ENCODE results near the gene DYRK1A. TPM values are rescaled to one million over a fixed set of nuclear protein-coding genes. Genes with fewer than 3 reads are reported as not detected.

DYRK1A gene
- total and polyA plus RNA-seq, 10 of the 15 experiments (the other 5 are each of a cell fraction or from before 2014, with no cell fraction given), result 2.4 to 68.6 (median 30.7) TPM

- ChIA-PET CTCF (interaction anchor here (0.5 to 1.8 kb wide), 3 partner anchors 7 to 520 kb away, joined by 3 to 4 read pairs (median 4); no protein-coding TSS in a partner anchor), POLR2A (no interaction called here), SMC1A (ENCODE audit: uncharacterized antibody, unreplicated experiment) (interaction anchor here (1.4 kb wide), 2 partner anchors 8 to 12 kb away, joined by 3 to 4 read pairs; no protein-coding TSS in a partner anchor), RAD21 (ENCODE audit: unreplicated experiment) (no interaction called here)
- no peak overlapping the region for H3K4me3 ChIP-seq
- WGBS (ENCODE audit: insufficient coverage, insufficient replicate concordance, low lambda C conversion rate, missing lambda C conversion rate), result 97% methylated on average over 3 of the region's 3 CpGs
- H3K9me3 ChIP-seq (replicated peaks; ENCODE audit: control insufficient read depth, insufficient read depth, low read length), result no peaks in the 10 kb centered on the region; the same call in 2 of the 3 replicates
- TF ChIP-seq SMARCA5 (IDR thresholded peaks at IDR 0.05), result no peak
- TF ChIP-seq, protein P1, sequence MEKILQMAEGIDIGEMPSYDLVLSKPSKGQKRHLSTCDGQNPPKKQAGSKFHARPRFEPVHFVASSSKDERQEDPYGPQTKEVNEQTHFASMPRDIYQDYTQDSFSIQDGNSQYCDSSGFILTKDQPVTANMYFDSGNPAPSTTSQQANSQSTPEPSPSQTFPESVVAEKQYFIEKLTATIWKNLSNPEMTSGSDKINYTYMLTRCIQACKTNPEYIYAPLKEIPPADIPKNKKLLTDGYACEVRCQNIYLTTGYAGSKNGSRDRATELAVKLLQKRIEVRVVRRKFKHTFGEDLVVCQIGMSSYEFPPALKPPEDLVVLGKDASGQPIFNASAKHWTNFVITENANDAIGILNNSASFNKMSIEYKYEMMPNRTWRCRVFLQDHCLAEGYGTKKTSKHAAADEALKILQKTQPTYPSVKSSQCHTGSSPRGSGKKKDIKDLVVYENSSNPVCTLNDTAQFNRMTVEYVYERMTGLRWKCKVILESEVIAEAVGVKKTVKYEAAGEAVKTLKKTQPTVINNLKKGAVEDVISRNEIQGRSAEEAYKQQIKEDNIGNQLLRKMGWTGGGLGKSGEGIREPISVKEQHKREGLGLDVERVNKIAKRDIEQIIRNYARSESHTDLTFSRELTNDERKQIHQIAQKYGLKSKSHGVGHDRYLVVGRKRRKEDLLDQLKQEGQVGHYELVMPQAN (conservative IDR thresholded peaks at IDR 0.05), result no peak
- no peak for TF ChIP-seq IRF4 (IDR thresholded peaks at IDR 0.05; ENCODE audit: low read depth, low read length)
- TF ChIP-seq ZBTB40 (IDR thresholded peaks at IDR 0.05; ENCODE audit: borderline replicate concordance), result no peak
- no peak for TF ChIP-seq IRF5 (IDR thresholded peaks at IDR 0.05; ENCODE audit: borderline replicate concordance)
- TF ChIP-seq ZNF207 (IDR thresholded peaks at IDR 0.05; ENCODE audit: borderline replicate concordance), result no peak
- TF ChIP-seq, protein P2, sequence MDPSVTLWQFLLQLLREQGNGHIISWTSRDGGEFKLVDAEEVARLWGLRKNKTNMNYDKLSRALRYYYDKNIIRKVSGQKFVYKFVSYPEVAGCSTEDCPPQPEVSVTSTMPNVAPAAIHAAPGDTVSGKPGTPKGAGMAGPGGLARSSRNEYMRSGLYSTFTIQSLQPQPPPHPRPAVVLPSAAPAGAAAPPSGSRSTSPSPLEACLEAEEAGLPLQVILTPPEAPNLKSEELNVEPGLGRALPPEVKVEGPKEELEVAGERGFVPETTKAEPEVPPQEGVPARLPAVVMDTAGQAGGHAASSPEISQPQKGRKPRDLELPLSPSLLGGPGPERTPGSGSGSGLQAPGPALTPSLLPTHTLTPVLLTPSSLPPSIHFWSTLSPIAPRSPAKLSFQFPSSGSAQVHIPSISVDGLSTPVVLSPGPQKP (IDR thresholded peaks at IDR 0.05; ENCODE audit: low read depth, low read length), result no peak
- no peak for TF ChIP-seq EED (IDR thresholded peaks at IDR 0.05; ENCODE audit: low read depth)
- TF ChIP-seq, protein P3, sequence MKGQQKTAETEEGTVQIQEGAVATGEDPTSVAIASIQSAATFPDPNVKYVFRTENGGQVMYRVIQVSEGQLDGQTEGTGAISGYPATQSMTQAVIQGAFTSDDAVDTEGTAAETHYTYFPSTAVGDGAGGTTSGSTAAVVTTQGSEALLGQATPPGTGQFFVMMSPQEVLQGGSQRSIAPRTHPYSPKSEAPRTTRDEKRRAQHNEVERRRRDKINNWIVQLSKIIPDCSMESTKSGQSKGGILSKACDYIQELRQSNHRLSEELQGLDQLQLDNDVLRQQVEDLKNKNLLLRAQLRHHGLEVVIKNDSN (IDR thresholded peaks at IDR 0.05; ENCODE audit: borderline replicate concordance, extremely low read length, insufficient read depth, low read depth, low read length), result no peak
- TF ChIP-seq MTA2 (IDR thresholded peaks at IDR 0.05; ENCODE audit: low read depth), result no peak
- TF ChIP-seq ZNF274 (IDR thresholded peaks at IDR 0.05; ENCODE audit: insufficient read depth, insufficient read length), result no peak
- TF ChIP-seq SMC3 (IDR thresholded peaks at IDR 0.05; ENCODE audit: borderline replicate concordance, low read length), result no peak
- no peak for DNase-seq (ENCODE audit: low read depth, low spot score)
- intact Hi-C loops (cut with micrococcal nuclease; ENCODE audit: unreplicated experiment), result no loop called here
- no peak for ATAC-seq
- in situ Hi-C loops (cut with MboI), result no loop called here
- H4K20me1 ChIP-seq (ENCODE audit: control insufficient read depth, insufficient read depth), result peaks cover 9% of the 10 kb centered on the region; the same call in 1 of the 2 replicates
- no peak overlapping the region for H3K9ac ChIP-seq (ENCODE audit: control insufficient read depth, insufficient read depth, low read length)
- H3K4me1 ChIP-seq (ENCODE audit: control insufficient read depth, insufficient read depth, low read length), result peaks cover 8% of the 10 kb centered on the region
- no peaks in the 10 kb centered on the region for H3K27me3 ChIP-seq (replicated peaks in 1 of 2; ENCODE audit: control insufficient read depth in 2 of 2, insufficient read depth in 2 of 2, low read length in 1 of 2)
- no peak overlapping the region for H2AFZ ChIP-seq (ENCODE audit: control insufficient read depth, low read depth, low read length)
- BruUV-seq (replicated peaks), result no TSS peak
- no peak overlapping the region for H3K4me2 ChIP-seq (ENCODE audit: control insufficient read depth, insufficient read depth)
- no peak for FAIRE-seq
- H3K36me3 ChIP-seq (ENCODE audit: control insufficient read depth in 2 of 2, insufficient read depth in 2 of 2, low read length in 1 of 2), result peaks cover 1 to 8% of the 10 kb centered on the region in 2 experiments; a peak in 2 of 4 replicates
- H3K79me2 ChIP-seq (ENCODE audit: control insufficient read depth, insufficient read depth, low read length), result peaks cover 85% of the 10 kb centered on the region
- no peak overlapping the region for H3K27ac ChIP-seq (ENCODE audit: control insufficient read depth, insufficient read depth)
Observed at GRCh38 chr21:37467082-37467481, 100.5 kb downstream of the DYRK1A start.

Measured in GM12878 (cell line).